ENCODE results near the gene MLLT1.

Gene MLLT1

GRCh38 chr19:6278740-6279619, 795 bp downstream of the MLLT1 start:
- peak overlapping the region; percentile 92 for H3K4me3 ChIP-seq (ENCODE audit: low read depth, low read length)

DNA sequence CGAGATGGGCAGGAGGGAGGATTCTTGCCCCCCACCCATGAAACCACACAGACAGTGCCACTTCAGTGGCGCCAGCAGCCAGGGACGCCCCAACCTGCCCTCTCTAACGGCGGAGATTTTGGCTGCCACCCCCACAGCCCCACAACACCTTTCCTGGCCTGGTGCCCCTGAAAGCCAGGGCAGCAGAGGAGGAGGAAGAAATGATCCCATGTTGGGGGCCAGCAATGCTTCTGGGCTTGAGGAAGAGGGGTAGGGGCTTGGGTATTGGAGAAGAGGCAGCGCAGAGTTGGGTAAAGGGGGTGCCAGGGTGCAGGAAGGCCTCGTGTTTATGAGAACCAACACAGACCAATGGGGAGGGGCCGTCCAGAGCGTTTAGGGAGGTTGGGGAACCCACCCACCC, 1.7 kb downstream of the MLLT1 start:
- DNase-seq: no peak
- H3K36me3 ChIP-seq: peaks cover 5% of the 10 kb centered on the region
- H3K27me3 ChIP-seq: no peaks in the 10 kb centered on the region
- peak overlapping the region; percentile 92 for H3K4me3 ChIP-seq (ENCODE audit: low read depth, low read length)
- peaks cover 5% of the 10 kb centered on the region for H3K9me3 ChIP-seq
- no peak for TF ChIP-seq CTCF (IDR thresholded peaks at IDR 0.05; ENCODE audit: low read depth, low read length)
- H3K4me1 ChIP-seq: peaks cover 22% of the 10 kb centered on the region

More at GRCh38 chr19:6278740-6279619, 795 bp downstream of the MLLT1 start:
- peaks cover 5% of the 10 kb centered on the region for H3K9me3 ChIP-seq
- H3K27me3 ChIP-seq: no peaks in the 10 kb centered on the region
- no peak for TF ChIP-seq CTCF (IDR thresholded peaks at IDR 0.05; ENCODE audit: low read depth, low read length)
- DNase-seq: no peak
- H3K36me3 ChIP-seq: peaks cover 5% of the 10 kb centered on the region
- peaks cover 13% of the 10 kb centered on the region for H3K4me1 ChIP-seq

DNA sequence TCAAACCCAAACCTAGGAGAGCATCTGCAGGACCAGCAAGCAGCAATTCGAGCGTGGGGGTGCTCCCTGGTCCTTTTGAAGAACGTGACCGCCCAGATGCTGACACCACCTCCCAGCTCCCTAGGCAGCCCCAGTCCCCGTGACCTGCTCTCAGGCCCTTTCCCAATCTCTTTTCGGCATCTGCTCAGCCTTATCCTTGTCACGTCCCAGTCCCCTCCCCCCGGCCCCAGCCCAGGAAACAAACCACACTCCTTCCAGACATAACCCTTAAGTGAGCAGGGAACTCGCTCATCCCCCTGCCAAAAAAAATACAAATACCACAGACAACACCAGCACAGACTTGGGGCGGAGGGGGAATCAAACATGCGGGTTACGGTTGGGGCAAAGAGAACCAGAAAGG, 3.3 kb downstream of the MLLT1 start:
- no peak for DNase-seq
- Histone ChIP-seq H3K4me3 (ENCODE audit: low read depth, low read length) (no peak overlapping the region), H3K4me1 (peaks cover 30% of the 10 kb centered on the region)

GRCh38 chr19:6275170-6275744, 4.5 kb downstream of the MLLT1 start:
- no peak for DNase-seq
- no peak for TF ChIP-seq CTCF (IDR thresholded peaks at IDR 0.05; ENCODE audit: low read depth, low read length)
- Histone ChIP-seq H3K27me3 (no peaks in the 10 kb centered on the region), H3K9me3 (peaks cover under 1% of the 10 kb centered on the region; the same call in 1 of the 2 replicates), H3K4me1 (peaks cover 35% of the 10 kb centered on the region), H3K36me3 (peaks cover 9% of the 10 kb centered on the region), H3K4me3 (ENCODE audit: low read depth, low read length) (no peak overlapping the region)

More for the DNA sequence above, 3.3 kb downstream of the MLLT1 start:
- no peak for TF ChIP-seq CTCF (IDR thresholded peaks at IDR 0.05; ENCODE audit: low read depth, low read length)
- peaks cover 5% of the 10 kb centered on the region for H3K36me3 ChIP-seq
- no peaks in the 10 kb centered on the region for H3K27me3 ChIP-seq
- peaks cover 5% of the 10 kb centered on the region for H3K9me3 ChIP-seq

GRCh38 chr19:6274756-6275155, 5.0 kb downstream of the MLLT1 start:
- no peak for TF ChIP-seq CTCF (IDR thresholded peaks at IDR 0.05; ENCODE audit: low read depth, low read length)
- no peak for DNase-seq
- Histone ChIP-seq H3K4me1 (peaks cover 35% of the 10 kb centered on the region), H3K9me3 (no peaks in the 10 kb centered on the region), H3K27me3 (no peaks in the 10 kb centered on the region), H3K36me3 (peaks cover 14% of the 10 kb centered on the region), H3K4me3 (ENCODE audit: low read depth, low read length) (no peak overlapping the region)

All from BE2C (cell line).